ENCODE results near the gene MALRD1.

The MALRD1 gene

GRCh38 chr10:19142967-19143366 lies 94.4 kb downstream of the MALRD1 start:
- no peaks in the 10 kb centered on the region for H3K36me3 ChIP-seq

DNA sequence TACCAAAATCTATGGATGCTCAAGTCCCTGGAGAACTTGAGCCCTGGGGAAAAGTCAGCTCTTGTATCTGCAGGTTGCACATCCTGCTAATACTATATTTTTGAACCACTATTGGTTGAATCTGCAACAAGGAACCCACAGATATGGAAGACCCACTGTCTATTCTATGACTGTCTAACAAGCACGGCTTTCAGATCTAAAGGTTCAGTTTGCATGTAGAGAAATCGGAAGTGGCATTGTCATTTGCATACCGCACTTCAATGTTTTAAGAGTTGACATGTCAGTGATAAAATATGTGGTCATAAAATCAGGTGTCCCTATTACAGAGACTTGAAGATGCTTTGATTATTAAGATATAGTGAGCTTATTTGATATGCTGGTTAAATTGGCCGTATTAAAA lies 95.6 kb downstream of the MALRD1 start:
- Histone ChIP-seq H3K27me3 (ENCODE audit: insufficient read depth, low read depth, severe bottlenecking) (no peaks in the 10 kb centered on the region), H3K9me3 (ENCODE audit: severe bottlenecking) (no peaks in the 10 kb centered on the region), H3K4me3 (ENCODE audit: low read depth, low read length) (no peak overlapping the region), H3K27ac (no peak overlapping the region), H3K36me3 (no peaks in the 10 kb centered on the region)
- TF ChIP-seq, protein P1, sequence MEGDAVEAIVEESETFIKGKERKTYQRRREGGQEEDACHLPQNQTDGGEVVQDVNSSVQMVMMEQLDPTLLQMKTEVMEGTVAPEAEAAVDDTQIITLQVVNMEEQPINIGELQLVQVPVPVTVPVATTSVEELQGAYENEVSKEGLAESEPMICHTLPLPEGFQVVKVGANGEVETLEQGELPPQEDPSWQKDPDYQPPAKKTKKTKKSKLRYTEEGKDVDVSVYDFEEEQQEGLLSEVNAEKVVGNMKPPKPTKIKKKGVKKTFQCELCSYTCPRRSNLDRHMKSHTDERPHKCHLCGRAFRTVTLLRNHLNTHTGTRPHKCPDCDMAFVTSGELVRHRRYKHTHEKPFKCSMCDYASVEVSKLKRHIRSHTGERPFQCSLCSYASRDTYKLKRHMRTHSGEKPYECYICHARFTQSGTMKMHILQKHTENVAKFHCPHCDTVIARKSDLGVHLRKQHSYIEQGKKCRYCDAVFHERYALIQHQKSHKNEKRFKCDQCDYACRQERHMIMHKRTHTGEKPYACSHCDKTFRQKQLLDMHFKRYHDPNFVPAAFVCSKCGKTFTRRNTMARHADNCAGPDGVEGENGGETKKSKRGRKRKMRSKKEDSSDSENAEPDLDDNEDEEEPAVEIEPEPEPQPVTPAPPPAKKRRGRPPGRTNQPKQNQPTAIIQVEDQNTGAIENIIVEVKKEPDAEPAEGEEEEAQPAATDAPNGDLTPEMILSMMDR (IDR thresholded peaks at IDR 0.05; ENCODE audit: low read depth, low read length), result no peak
- DNase-seq, result no peak

More at GRCh38 chr10:19142967-19143366, 94.4 kb downstream of the MALRD1 start:
- no peak for DNase-seq
- H3K27ac ChIP-seq, result no peak overlapping the region
- no peaks in the 10 kb centered on the region for H3K9me3 ChIP-seq (ENCODE audit: severe bottlenecking)
- no peak overlapping the region for H3K4me3 ChIP-seq (ENCODE audit: low read depth, low read length)
- no peaks in the 10 kb centered on the region for H3K27me3 ChIP-seq (ENCODE audit: insufficient read depth, low read depth, severe bottlenecking)
- TF ChIP-seq, protein P1 (IDR thresholded peaks at IDR 0.05; ENCODE audit: low read depth, low read length), result no peak

GRCh38 chr10:19154375-19154774 lies 105.8 kb downstream of the MALRD1 start:
- no peak for DNase-seq
- Histone ChIP-seq H3K9me3 (ENCODE audit: severe bottlenecking) (no peaks in the 10 kb centered on the region), H3K4me3 (ENCODE audit: low read depth, low read length) (no peak overlapping the region), H3K27me3 (ENCODE audit: insufficient read depth, low read depth, severe bottlenecking) (no peaks in the 10 kb centered on the region), H3K36me3 (no peaks in the 10 kb centered on the region), H3K27ac (no peak overlapping the region)
- TF ChIP-seq, protein P1 (IDR thresholded peaks at IDR 0.05; ENCODE audit: low read depth, low read length), result no peak

DNA sequence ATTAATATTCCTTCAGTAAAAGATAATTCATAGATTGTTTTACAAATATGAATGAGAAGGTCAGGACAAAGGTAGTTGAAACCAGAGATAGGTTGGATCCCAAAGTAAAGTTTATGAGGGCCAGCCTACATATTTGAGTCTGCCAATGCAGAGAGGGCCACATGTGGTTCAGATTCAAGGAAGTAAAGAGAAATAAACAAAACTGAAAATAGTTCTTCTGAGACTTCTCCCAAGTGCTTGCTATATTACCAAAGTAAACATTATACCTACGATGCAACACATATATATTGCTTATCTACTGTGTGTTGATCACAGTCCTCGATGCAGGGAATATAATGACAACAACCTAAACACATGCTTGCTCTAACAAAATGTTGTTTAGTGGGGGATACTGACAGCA lies 109.8 kb downstream of the MALRD1 start:
- H3K27ac ChIP-seq, result no peak overlapping the region
- no peaks in the 10 kb centered on the region for H3K27me3 ChIP-seq (ENCODE audit: insufficient read depth, low read depth, severe bottlenecking)
- TF ChIP-seq, protein P1 (IDR thresholded peaks at IDR 0.05; ENCODE audit: low read depth, low read length), result no peak
- no peak overlapping the region for H3K4me3 ChIP-seq (ENCODE audit: low read depth, low read length)
- H3K36me3 ChIP-seq, result no peaks in the 10 kb centered on the region
- H3K9me3 ChIP-seq (ENCODE audit: severe bottlenecking), result no peaks in the 10 kb centered on the region
- no peak for DNase-seq

DNA sequence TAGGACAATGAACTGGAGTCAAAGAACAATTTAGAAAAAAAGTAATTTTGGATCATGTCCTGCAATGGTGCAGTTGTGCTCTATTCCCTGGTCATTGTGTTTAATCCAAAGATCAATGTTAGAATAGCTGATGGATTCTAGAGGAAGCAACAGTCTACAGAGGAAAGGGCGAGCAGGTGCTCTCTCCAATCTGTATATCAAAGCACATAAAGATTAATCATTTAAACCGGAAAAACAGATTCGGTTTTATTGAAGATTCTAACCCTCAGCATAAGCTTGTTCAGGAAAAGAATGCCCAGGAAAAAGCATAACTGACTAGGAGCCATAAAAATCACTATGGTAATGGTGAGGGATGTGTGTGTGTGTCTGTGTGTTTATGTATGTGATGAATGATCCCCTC lies 110.3 kb downstream of the MALRD1 start:
- Histone ChIP-seq H3K36me3 (no peaks in the 10 kb centered on the region), H3K4me3 (ENCODE audit: low read depth, low read length) (no peak overlapping the region), H3K9me3 (ENCODE audit: severe bottlenecking) (no peaks in the 10 kb centered on the region), H3K27me3 (ENCODE audit: insufficient read depth, low read depth, severe bottlenecking) (no peaks in the 10 kb centered on the region), H3K27ac (no peak overlapping the region)
- no peak for DNase-seq
- TF ChIP-seq, protein P1 (IDR thresholded peaks at IDR 0.05; ENCODE audit: low read depth, low read length), result no peak

GRCh38 chr10:19164461-19164860 lies 115.9 kb downstream of the MALRD1 start:
- Histone ChIP-seq H3K27ac (no peak overlapping the region), H3K36me3 (no peaks in the 10 kb centered on the region), H3K9me3 (ENCODE audit: severe bottlenecking) (no peaks in the 10 kb centered on the region), H3K4me3 (ENCODE audit: low read depth, low read length) (no peak overlapping the region), H3K27me3 (ENCODE audit: insufficient read depth, low read depth, severe bottlenecking) (no peaks in the 10 kb centered on the region)
- TF ChIP-seq, protein P1 (IDR thresholded peaks at IDR 0.05; ENCODE audit: low read depth, low read length), result no peak
- DNase-seq, result no peak

Measured in WERI-Rb-1 (cell line).